HG02623 (cell line): ENCODE data around the gene TMEM259.

Experiments
- ATAC-seq: cut with Tn5 transposase; IDR thresholded peaks from one replicate; pipeline ENCODE4 v1.9.1; 2021; ENCODE audit warnings: moderate library complexity; ENCODE audit not compliant: unreplicated experiment

The TMEM259 gene

GRCh38 chr19:964761-965694, 55.9 kb downstream of the TMEM259 start:
- no peak for ATAC-seq

DNA sequence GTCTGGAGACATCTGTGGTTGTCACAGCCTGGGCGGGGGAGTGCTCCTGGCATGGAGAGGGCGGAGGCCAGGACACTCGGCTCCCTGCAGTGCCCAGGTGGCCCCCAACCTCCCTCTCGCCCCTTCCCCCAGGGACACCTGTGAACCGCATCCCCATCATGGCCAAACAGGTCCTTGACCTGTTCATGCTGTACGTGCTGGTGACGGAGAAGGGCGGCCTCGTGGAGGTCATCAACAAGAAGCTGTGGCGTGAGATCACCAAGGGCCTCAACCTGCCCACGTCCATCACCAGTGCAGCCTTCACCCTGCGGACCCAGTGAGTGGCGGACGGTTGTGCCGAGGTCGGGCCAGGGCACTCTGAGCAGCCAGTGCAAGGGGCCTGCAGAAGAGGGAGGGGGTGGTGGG, 56.8 kb downstream of the TMEM259 start:
- no peak for ATAC-seq

DNA sequence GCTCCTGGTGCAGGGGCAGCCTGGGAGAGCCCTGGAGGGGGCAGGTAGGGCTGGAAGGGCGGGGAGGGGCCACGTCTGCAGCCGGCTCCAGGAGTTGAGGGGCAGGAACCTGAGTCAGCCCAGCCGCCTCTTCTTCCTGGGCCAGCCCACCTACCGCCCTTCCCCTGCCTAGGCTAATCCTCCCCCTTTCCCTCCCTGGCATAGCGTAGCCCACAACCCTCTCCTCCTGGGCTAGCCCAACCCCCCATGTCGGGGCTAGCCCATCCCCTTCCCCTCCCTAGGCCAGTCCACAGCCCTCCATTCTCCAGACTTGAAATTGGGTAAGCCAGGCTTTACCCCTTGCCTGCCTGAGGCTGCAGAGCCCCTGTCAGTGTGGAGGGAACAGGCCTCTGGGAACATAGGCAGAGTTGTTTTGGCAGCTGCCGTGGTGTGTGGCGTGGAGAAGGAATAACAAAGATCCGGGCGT, 57.4 kb downstream of the TMEM259 start:
- no peak for ATAC-seq

DNA sequence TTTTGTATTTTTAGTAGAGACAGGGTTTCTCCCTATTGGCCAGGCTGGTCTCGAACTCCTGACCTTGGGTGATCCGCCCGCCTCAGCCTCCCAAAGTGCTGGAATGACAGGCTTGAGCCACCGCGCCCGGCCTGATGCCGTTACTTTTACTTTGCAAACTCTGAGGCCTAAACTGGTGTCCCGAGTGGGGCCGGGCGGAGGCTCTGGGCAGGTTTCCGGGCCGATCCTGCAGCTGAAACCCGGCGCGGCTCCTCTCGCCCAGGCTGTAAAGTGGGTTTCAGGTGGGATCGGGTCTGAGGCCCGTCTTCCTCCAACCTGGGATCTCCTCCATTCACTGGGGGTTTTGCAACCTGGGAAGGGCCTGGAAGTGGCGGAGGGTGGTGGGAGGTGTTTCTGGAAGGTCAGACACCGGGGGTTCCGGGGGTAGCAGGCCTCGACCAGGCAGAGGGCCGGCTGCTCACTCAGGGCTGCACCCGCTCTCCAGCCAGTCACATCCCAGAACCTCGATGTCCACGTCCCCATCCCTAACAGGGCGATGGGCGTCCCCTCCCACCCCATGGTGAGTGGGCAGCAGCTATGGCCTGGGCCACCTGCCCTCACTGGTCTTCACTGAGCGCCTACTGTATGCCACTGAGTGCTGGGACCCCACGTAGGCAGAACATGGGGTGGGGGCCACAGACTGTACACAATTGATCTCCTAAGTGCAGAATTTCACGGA, 58.1 kb downstream of the TMEM259 start:
- ATAC-seq = no peak

DNA sequence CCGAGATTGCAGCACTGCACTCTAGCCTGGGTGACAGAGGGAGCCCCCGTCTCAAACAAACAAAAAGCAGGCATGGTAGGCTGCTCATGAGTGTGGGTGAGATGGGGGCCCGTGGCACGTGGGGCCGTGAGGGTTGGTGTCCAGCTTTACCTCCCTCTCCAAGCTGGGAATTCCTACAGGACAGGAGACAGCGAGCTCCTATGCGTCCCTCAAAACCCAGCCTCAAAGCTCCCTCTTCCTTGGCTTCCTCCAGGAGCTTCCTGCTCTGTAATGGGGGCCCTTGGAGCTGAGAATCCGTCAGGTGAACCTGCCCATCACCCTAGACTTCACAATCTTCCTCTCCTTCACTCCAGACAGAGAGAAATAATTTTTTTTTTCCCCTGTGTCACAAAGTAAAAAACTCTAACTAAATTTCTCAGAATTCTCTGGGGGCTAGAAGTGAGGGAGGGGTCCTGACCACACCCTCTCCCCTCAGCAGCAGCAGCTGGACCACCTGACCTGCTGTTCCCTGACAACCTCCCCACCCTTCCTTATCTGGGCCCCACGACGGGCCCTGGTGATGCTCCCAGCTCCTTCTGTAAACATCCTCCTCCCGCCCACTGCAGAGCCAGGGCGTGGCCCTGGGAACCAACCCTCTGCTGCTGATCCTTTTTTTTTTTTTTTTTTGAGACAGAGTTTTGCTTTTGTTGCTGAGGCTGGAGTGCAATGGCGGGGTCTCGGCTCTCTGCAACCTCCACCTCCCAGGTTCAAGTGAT, 58.9 kb downstream of the TMEM259 start:
- ATAC-seq = no peak

DNA sequence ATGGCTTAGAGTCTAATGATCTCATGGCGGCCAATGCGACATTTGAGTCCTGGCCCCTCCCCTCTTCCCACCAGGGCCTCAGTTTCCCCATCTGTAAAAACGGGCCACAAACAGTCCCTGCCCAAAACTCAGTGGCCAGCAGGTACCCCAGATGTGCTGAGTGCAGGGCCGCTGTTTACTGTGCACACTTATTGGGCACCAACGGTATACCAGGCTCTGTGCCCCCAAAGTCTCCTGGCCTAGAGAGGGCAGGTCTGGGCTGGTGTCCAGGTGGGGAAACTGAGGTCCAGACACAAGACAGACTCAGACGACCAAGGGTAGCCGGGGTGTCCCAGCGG, 60.4 kb downstream of the TMEM259 start:
- no peak for ATAC-seq

DNA sequence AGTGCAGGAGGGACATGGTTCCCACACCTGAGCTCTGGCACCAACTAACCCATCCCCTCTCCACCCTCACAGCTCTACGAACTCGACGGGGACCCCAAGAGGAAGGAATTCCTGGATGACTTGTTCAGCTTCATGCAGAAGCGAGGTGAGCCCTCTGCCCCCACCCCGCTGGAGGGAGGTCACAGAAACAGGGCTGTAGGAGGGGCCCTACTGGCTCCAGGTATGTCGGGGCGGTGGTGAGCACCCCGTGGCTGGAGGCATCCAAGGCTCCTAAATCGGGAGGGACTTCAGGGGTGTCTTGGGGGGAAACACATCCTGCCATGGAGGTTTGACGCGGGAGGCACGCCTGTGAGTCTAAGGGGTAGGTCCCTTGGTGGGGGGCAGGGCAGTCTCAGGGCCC, 60.9 kb downstream of the TMEM259 start:
- no peak for ATAC-seq
